AG04450 (cell line): ENCODE results near the gene PROSER2. TPM values are rescaled to one million over a fixed set of nuclear protein-coding genes. Genes with fewer than 3 reads are reported as not detected.

Source experiments
- CTCF ChIA-PET: fragments of 300-600, 350-600 bp; formaldehyde crosslinking; extraction: SDS; loops from one replicate; lab custom pipeline; 2022; ENCODE audit warnings: antibody characterized with exemption, inconsistent platforms; lab: Charles Lee
- POLR2A ChIA-PET: fragments of 350-600 bp; formaldehyde crosslinking; extraction: SDS; loops from one replicate; lab custom pipeline; 2021; ENCODE audit warnings: antibody characterized with exemption, inconsistent platforms; lab: Yijun Ruan, JAX
- DNase-seq: peaks from one replicate; pipeline ENCODE4 v3.0.0-alpha.2; 2011; ENCODE audit warnings: low read depth, low spot score
- H3K27ac ChIP-seq: one replicate; pipeline ENCODE4 v1.5.1; 2012; ENCODE audit warnings: low read depth, low read length, control low read depth
- H3K27me3 ChIP-seq: one replicate; pipeline ENCODE4 v1.6.0; 2012; ENCODE audit warnings: low read length; ENCODE audit not compliant: control insufficient read depth, insufficient read depth
- H3K4me3 ChIP-seq: 2 replicates; pipeline ENCODE4 v1.5.1; 2011; ENCODE audit warnings: mild to moderate bottlenecking, low read depth, low read length, control low read depth
- H3K9me3 ChIP-seq: 2 replicates; pipeline ENCODE4 v1.5.1; 2012; ENCODE audit warnings: low read length; ENCODE audit not compliant: control insufficient read depth, insufficient read depth
- polyA plus RNA-seq: library from polyadenylated mRNA; depleted of rRNA; stranded (reverse); fragments of >200 nt; gene quantifications from 2 replicates; pipeline ENCODE4 v1.2.3, GENCODE V29; 2011
- TF ChIP-seq, protein P1 (sequence below): IDR thresholded peaks from 2 replicates; pipeline ENCODE4 v1.5.1; 2011; ENCODE audit warnings: low read depth, low read length, control low read depth, inconsistent platforms

Gene PROSER2
- polyA plus RNA-seq, 1 experiment = 0.53 TPM

DNA sequence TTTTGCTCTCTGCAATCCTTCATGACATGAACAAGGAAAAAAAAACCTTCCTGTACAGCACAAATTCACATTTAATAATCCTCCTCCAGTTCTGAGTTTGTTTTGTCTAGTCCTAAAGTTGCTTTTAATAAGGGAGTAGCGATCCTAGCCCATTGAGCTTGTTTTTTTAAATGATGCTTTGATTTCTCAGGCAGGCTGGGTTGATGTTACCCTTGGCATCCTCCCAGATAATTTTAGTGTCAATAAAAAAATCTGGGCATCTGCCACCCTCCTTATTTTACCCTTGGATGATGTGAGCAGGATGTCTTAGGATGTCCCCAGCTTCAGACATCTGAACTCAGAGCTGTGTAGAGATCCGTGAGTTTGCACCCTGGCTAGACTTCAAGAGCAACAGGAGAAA, 33.9 kb upstream of the PROSER2 start:
- H3K27ac ChIP-seq = no peak overlapping the region
- no peak for DNase-seq
- ChIA-PET POLR2A (interaction anchor here (0.6 kb wide), 1 partner anchor 10 kb away, joined by 3 read pairs; no protein-coding TSS in a partner anchor), CTCF (interaction anchor here (1.0 to 2.7 kb wide), 2 partner anchors 31 to 197 kb away, joined by 4 to 14 read pairs; no protein-coding TSS in a partner anchor)
- H3K9me3 ChIP-seq = no peaks in the 10 kb centered on the region
- no peaks in the 10 kb centered on the region for H3K27me3 ChIP-seq
- TF ChIP-seq, protein P1, sequence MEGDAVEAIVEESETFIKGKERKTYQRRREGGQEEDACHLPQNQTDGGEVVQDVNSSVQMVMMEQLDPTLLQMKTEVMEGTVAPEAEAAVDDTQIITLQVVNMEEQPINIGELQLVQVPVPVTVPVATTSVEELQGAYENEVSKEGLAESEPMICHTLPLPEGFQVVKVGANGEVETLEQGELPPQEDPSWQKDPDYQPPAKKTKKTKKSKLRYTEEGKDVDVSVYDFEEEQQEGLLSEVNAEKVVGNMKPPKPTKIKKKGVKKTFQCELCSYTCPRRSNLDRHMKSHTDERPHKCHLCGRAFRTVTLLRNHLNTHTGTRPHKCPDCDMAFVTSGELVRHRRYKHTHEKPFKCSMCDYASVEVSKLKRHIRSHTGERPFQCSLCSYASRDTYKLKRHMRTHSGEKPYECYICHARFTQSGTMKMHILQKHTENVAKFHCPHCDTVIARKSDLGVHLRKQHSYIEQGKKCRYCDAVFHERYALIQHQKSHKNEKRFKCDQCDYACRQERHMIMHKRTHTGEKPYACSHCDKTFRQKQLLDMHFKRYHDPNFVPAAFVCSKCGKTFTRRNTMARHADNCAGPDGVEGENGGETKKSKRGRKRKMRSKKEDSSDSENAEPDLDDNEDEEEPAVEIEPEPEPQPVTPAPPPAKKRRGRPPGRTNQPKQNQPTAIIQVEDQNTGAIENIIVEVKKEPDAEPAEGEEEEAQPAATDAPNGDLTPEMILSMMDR = no peak
- no peak overlapping the region for H3K4me3 ChIP-seq

DNA sequence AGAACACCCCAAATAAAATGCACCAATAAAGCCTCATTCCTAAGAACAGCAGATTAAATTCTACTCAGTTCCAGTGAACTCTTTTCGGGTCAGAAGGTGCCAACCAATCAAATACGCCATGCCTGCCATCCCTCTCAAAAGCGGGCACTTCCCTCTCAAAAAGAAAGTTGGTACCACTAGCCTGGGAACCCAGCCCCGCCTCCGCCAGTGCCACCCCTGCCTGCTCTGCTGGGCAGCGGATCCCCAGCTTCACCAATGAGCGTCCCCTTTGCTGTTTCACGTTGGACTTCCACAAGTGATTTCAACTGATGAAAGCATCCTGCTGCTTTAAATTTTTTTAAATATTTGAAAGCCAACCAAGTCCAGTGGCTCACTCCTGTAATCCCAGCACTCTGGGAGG, 33.2 kb upstream of the PROSER2 start:
- ChIA-PET CTCF (interaction anchor here (1.0 to 2.7 kb wide), 3 partner anchors 8 to 197 kb away, joined by 3 to 14 read pairs (median 4); no protein-coding TSS in a partner anchor), POLR2A (interaction anchor here (0.6 kb wide), 1 partner anchor 9 kb away, joined by 3 read pairs; no protein-coding TSS in a partner anchor)
- DNase-seq = no peak

DNA sequence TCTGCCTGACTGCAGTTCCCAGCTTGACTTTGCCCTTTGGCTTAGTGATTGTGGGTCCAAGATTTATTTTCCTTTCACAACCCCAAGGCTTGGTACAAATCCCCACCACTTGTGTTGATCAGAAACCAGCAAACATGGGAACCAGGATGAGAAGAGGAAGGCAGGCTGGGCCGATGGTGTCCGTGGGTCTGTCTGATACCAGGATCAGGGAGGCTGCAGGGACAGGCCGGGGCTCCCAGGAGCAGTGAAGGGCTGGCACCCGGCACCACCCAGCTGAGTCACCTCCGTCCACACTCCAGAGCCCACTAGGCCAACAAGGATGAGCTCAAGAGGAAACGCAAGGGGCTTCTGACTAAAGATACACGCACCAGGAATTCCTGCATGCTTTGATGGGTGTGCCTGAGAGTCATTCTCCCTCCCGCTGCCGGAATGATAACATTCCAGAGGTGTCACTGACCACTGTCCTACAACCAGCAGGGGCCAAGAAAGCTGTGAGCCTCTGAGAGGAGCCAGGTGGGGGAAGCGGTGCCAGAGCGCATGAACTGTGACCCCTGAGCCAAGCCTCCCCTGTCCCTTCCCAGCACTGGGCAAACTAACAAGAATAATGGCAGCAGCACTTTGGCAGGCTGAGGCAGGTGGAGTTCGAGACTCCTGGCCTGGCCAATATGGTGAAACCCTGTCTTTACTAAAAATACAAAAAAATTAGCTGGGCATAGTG, 29.2 kb upstream of the PROSER2 start:
- ChIA-PET POLR2A (interaction anchor here (0.7 kb wide), 1 partner anchor 188 kb away, joined by 4 read pairs; no protein-coding TSS in a partner anchor), CTCF (interaction anchor here (1.3 to 3.3 kb wide), 4 partner anchors 11 to 193 kb away, joined by 3 to 15 read pairs (median 14); no protein-coding TSS in a partner anchor)
- H3K27me3 ChIP-seq = no peaks in the 10 kb centered on the region
- no peak for DNase-seq
- H3K27ac ChIP-seq = no peak overlapping the region
- peaks cover 3% of the 10 kb centered on the region; the same call in 1 of the 2 replicates for H3K9me3 ChIP-seq
- TF ChIP-seq, protein P1 = no peak
- H3K4me3 ChIP-seq = no peak overlapping the region

More for the DNA sequence above, 33.2 kb upstream of the PROSER2 start:
- TF ChIP-seq, protein P1 = no peak
- H3K27me3 ChIP-seq = no peaks in the 10 kb centered on the region
- no peak overlapping the region for H3K27ac ChIP-seq
- H3K9me3 ChIP-seq = no peaks in the 10 kb centered on the region
- H3K4me3 ChIP-seq = no peak overlapping the region

DNA sequence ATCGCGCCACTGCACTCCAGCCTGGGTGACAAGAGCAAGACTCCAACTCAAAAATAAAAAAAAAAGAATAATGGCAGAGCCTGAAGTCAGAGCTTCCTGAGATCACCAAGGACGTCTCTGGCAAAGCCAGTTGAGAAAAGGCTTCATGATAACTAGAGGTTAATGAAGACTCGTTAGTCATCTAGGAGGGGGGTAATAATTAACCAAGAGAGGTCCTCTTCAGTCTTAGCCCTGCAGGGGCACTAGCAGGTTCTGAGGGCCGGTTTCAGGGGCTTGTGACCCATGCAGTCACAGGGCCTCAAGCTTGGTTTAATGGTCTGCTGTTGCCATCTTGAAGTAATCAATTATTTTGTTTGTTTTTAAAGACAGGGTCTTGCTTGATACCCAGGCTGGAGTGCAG, 28.6 kb upstream of the PROSER2 start:
- H3K27me3 ChIP-seq = no peaks in the 10 kb centered on the region
- peaks cover 3% of the 10 kb centered on the region; the same call in 1 of the 2 replicates for H3K9me3 ChIP-seq
- DNase-seq = no peak
- no peak overlapping the region for H3K4me3 ChIP-seq
- ChIA-PET POLR2A (no interaction called here), CTCF (interaction anchor here (1.3 to 3.3 kb wide), 4 partner anchors 12 to 192 kb away, joined by 3 to 15 read pairs (median 14); no protein-coding TSS in a partner anchor)
- H3K27ac ChIP-seq = no peak overlapping the region
- TF ChIP-seq, protein P1 = no peak
